Activated T-helper 1 cell treated with anti-CD3 and anti-CD28 coated beads, Interleukin-2, amount 50 U/mL, for 16 hours (primary cell): ENCODE measurements around the gene RABGAP1L.
"Not testable (repeated sequence)": the region's sequence is repeated elsewhere in the genome, so short reads cannot be mapped to it uniquely, and the experiment has no call there.

Experiments used
- DNase-seq, 2 donors: peaks; one replicate each; pipeline ENCODE4 v3.0.0-alpha.2; 2020; ENCODE audit warnings: low read depth in 1 of 2, low spot score in 1 of 2

RABGAP1L gene

DNA sequence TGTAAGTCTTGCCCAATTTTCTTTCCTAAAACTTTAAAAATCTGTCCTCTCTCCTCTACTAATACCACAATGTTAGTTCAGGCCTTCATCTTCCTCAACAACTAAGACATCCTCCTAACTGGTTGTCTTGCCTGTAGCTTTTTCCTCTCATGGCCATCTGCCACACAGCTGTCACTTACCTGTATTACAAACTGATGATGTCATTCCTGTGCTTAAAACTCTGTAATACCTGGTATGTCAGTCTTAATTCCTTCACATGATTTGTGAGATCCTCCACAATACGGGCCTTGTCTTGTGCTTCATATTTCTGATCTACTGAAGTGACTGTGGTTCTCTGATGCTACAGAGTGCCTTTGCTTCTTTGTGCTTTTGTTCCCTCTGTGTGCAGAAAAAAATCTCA lies 854.1 kb downstream of the RABGAP1L start:
- no peak for DNase-seq

DNA sequence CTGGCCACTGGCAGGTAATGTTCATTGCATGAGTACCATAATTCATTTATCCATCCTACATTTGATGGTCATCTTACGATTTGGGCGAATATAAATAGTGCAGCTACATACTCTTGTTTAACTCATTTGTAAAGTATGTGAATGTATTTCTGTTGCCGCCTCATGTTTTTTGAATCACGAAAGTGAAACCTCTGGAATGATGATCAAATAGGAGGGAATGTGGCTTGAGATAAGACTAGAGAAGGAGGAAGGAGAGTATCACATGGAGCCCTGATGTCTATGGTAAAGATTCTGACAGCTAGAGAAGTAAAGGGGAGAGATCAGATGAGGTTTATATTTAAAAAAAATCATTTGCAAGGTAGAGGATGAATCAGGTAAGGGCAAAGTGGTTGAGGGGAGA lies 855.9 kb downstream of the RABGAP1L start:
- no peak for DNase-seq

- no peak for DNase-seq
Measured at GRCh38 chr1:175019524-175019923, 860.2 kb downstream of the RABGAP1L start.

GRCh38 chr1:175023043-175023921 lies 864.0 kb downstream of the RABGAP1L start, which contains the start of gene MRPS14:
TSS of gene MRPS14 (minus strand) at chr1:175023425. CDS start at chr1:175023408, 17 bp downstream.
- peak; percentile 94 to 95 for DNase-seq

GRCh38 chr1:175023922-175024242 lies 864.6 kb downstream of the RABGAP1L start:
- not testable (repeated sequence) for DNase-seq

DNA sequence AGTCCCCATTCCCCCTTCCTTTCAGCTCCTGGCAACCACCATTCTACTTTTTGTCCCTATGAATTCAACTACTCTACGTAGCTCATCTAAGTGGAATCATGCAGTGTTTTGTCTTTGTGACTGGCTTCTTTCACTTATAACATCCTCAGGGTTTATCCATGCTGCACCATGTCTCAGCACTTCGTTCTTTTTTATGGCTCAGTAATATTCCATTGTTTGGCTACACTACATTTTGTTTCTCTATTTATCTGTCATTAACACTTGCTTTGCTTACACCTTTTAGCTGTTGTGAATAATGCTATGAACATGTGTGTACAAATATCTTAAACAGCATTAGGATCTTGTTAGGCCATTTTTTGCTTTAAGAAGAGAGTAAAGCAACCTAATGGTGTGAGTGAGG lies 865.5 kb downstream of the RABGAP1L start:
- no peak for DNase-seq

DNA sequence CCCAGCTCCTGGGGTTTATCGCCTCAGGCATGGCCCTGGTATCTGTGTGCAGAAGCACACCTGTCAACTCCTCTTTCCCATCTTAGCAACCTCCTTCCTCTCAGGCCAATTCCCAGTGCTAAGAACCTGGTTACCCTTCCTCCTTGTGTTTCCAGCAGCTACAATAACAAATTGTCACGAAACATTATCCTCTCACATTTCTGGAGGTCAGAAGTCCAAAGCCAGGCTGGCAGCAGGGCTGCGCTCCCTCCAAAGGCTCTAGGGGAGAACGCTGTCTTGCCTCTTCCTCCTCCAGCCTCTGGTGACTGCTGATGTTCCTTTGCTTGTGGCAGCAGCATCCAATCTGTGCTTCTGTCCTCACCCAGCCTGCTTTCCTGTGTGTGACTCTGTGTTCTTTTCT lies 874.6 kb downstream of the RABGAP1L start:
- DNase-seq = no peak

- DNase-seq = no peak
Measured at GRCh38 chr1:175034775-175035174, 875.5 kb downstream of the RABGAP1L start.

DNA sequence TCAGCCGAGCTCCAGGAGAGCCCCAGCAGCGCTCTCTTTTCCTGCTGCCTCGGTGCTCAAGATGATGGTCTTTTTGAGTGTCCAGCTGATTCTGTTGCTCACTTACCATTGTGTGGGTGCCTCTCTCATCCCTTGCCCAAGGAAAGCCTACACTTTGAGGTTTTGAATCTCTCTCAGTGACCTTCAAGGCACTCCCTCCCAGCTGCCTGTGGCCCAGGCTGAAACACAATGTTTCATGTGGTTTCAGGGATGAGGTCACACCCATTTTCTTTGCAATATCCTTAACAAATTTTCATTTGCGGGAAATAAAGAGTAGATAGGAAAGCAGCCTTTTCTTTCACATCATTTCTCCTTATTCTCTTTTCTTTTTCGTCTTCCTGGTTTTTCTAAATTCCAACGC lies 876.5 kb downstream of the RABGAP1L start:
- DNase-seq = no peak

- no peak for DNase-seq
Measured at GRCh38 chr1:175036476-175036875, 877.2 kb downstream of the RABGAP1L start.

DNA sequence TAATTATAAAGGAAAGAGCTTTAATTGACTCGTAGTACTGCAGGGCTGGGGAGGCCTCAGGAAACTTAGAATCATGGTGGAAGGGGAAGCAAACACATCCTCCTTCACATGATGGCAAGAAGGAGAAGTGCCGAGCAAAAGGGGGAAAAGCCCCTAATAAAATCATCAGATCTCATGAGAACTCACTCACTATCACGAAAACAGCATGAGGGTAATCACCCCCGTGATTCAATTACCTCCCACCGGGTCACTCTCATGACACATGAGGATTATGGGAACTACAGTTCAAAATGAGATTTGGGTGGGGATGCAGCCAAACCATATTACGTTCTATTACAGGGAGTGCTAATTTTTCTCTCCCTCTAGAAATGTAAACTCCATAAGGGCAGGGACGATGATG lies 878.1 kb downstream of the RABGAP1L start:
- no peak for DNase-seq

DNA sequence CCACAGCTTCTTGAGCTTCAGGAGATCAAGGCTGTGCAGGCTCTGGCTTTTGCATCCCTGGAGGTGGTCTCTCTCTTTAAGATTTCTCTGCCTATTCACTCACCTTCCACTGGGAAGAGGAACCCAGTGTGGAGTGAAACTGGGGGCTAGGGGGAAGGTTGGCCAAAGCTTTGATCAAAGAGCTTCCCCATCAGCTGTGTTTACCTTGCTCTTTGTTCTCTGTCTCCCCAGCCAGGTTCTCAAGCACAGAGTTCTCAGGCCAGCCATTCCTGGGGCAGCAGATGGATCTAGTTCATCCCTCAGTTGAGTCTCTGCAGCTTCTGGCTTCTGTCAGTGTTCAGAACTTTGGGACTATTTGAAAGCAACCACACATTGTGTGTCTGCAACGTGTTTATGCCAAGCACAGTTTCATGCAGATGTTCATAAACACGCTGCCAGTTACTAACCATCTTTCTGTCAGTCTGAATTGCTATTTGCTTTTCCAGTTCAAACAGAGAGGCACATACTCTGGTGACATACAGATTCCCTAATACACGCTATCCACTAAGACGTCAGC lies 881.1 kb downstream of the RABGAP1L start:
- no peak for DNase-seq

- no peak for DNase-seq
Measured at GRCh38 chr1:175042650-175043049, 883.3 kb downstream of the RABGAP1L start.

DNA sequence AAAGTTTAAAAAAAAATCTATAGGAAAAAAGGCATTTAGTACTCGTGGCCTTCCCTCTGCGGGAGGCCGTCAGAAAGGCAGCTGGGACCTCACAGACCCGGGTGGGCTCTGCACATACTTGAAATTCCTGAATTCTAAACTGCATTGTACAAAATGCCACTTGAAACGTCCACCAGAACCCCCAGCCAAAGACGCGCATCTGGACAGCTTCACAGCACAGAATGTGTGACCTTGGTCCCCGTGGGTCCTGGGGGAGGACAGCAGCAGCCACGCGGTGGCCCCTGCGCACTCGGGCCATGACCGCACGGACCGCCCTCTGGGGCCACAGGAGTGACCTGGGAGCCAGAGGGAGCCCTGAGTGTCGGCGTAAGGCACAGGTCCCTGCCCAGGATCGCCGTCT lies 884.5 kb downstream of the RABGAP1L start:
- no peak for DNase-seq

DNA sequence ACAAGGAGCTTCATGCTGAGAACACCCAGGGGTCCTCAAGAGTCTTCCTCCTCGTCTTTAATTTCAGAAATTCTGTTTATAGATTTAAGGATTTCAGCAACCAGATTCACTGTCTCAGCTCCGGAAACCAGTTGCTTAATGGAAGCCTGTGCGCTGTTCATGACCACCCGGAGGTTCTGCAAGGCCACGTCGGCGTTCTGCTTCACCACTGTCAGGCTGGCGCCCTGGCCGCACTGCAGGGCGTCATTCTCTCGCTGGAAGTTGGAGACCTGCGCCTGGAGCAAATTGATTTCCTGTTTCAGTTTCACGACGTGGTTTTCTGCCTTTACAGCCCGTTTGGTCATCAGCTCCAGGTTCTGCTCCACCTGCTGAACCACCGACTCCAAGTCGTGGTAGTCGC lies 885.3 kb downstream of the RABGAP1L start:
- not testable (repeated sequence) for DNase-seq
